ENCODE measurements around the gene TMEM250.

Gene TMEM250

DNA sequence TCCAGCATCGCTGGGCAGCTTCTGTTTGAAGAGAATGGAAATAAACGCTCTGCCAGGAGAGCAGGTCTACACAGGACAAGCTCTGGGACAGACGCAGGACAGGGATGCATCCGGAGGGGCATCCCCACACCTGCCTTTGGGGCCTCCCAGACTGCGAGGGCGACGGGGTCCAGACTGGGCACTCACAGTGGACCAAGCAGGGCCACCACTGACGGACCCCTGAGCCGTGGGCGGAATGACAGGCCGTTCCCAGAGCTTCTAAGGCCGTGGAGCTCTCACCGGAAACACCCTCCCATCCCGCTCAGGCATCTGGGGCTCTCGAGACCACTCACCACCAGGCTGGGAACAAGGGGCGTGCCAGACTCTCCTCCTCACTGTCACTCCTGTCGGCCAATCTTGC, 10.5 kb upstream of the TMEM250 start:
- TF ChIP-seq, protein P1, sequence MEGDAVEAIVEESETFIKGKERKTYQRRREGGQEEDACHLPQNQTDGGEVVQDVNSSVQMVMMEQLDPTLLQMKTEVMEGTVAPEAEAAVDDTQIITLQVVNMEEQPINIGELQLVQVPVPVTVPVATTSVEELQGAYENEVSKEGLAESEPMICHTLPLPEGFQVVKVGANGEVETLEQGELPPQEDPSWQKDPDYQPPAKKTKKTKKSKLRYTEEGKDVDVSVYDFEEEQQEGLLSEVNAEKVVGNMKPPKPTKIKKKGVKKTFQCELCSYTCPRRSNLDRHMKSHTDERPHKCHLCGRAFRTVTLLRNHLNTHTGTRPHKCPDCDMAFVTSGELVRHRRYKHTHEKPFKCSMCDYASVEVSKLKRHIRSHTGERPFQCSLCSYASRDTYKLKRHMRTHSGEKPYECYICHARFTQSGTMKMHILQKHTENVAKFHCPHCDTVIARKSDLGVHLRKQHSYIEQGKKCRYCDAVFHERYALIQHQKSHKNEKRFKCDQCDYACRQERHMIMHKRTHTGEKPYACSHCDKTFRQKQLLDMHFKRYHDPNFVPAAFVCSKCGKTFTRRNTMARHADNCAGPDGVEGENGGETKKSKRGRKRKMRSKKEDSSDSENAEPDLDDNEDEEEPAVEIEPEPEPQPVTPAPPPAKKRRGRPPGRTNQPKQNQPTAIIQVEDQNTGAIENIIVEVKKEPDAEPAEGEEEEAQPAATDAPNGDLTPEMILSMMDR (IDR thresholded peaks at IDR 0.05; ENCODE audit: borderline replicate concordance, insufficient read depth, low read depth, low read length): no peak
- H3K4me3 ChIP-seq (ENCODE audit: low read depth, low read length): no peak overlapping the region

GRCh38 chr9:136128436-136128835, 9.8 kb upstream of the TMEM250 start:
- no peak overlapping the region for H3K4me3 ChIP-seq (ENCODE audit: low read depth, low read length)
- TF ChIP-seq, protein P1 (IDR thresholded peaks at IDR 0.05; ENCODE audit: borderline replicate concordance, insufficient read depth, low read depth, low read length): no peak

GRCh38 chr9:136127313-136127712, 8.6 kb upstream of the TMEM250 start:
- H3K4me3 ChIP-seq (ENCODE audit: low read depth, low read length): no peak overlapping the region
- TF ChIP-seq, protein P1 (IDR thresholded peaks at IDR 0.05; ENCODE audit: borderline replicate concordance, insufficient read depth, low read depth, low read length): no peak

DNA sequence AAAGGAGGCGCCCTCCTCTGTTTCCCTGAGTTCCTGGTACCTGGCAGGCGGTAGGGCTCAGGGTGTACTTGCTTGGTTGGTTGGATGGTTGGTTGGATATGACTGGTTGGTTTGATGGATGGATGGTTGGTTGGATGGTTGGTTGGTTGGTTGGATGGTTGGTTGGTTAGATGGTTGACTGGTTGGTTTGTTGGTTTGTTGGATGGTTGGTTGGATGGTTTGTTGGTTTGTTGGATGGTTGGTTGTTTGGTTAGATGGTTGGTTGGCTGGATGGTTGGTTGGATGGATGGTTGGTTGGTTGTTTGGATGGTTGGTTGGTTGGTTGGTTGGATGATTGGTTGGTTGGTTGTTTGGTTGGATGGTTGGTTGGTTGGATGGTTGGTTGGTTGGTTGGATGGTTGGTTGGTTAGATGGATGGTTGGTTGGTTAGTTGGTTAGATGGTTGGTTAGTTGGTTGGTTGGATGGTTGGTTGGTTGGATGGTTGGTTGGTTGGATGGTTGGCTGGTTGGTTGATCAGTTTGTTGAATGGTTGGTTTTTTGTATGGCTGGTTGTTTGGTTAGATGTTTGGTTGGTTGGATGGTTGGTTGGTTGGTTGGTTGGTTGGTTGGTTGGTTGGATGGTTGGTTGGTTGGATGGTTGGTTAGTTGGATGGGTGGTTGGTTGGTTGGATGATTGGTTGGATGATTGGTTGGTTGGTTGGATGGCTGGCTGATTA, 6.5 kb upstream of the TMEM250 start:
- H3K4me3 ChIP-seq (ENCODE audit: low read depth, low read length): no peak overlapping the region
- TF ChIP-seq, protein P1 (IDR thresholded peaks at IDR 0.05; ENCODE audit: borderline replicate concordance, insufficient read depth, low read depth, low read length): no peak

- TF ChIP-seq, protein P1 (IDR thresholded peaks at IDR 0.05; ENCODE audit: borderline replicate concordance, insufficient read depth, low read depth, low read length): peak; percentile 98
- no peak overlapping the region for H3K4me3 ChIP-seq (ENCODE audit: low read depth, low read length)
Measured at GRCh38 chr9:136122425-136123383, 4.0 kb upstream of the TMEM250 start.

GRCh38 chr9:136121801-136122200, 3.1 kb upstream of the TMEM250 start:
- TF ChIP-seq, protein P1 (IDR thresholded peaks at IDR 0.05; ENCODE audit: borderline replicate concordance, insufficient read depth, low read depth, low read length): no peak
- H3K4me3 ChIP-seq (ENCODE audit: low read depth, low read length): no peak overlapping the region
